ENCODE results near the gene RERE. TPM values are rescaled to one million over a fixed set of nuclear protein-coding genes. Genes with fewer than 3 reads are reported as not detected.

Gene RERE
- total RNA-seq, 1 donor from 2014 or later = 76.8 TPM

DNA sequence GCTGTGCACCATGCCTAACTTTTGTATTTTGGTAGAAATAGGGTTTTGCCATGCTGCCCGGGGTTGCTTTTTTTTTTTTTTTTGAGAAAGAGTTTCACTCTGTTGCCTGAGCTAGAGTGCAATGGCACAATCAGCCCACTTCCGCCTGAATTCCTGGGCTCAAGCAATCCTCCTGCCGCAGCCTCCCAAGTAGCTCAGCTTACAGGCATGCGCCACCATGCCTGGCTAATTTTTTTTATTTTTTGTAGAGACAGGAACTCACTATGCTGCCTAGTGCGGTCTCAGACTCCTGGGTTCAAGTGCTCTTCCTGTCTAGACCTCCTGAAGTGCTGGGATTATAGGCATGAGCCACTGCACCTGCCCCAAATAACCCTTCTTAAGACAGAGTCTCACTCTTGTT lies 346.0 kb downstream of the RERE start:
- no peak overlapping the region for H3K27ac Mint-ChIP-seq (ENCODE audit: unreplicated experiment)
- TF ChIP-seq, protein P1, sequence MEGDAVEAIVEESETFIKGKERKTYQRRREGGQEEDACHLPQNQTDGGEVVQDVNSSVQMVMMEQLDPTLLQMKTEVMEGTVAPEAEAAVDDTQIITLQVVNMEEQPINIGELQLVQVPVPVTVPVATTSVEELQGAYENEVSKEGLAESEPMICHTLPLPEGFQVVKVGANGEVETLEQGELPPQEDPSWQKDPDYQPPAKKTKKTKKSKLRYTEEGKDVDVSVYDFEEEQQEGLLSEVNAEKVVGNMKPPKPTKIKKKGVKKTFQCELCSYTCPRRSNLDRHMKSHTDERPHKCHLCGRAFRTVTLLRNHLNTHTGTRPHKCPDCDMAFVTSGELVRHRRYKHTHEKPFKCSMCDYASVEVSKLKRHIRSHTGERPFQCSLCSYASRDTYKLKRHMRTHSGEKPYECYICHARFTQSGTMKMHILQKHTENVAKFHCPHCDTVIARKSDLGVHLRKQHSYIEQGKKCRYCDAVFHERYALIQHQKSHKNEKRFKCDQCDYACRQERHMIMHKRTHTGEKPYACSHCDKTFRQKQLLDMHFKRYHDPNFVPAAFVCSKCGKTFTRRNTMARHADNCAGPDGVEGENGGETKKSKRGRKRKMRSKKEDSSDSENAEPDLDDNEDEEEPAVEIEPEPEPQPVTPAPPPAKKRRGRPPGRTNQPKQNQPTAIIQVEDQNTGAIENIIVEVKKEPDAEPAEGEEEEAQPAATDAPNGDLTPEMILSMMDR (IDR thresholded peaks at IDR 0.05) = no peak
- H3K9me3 Mint-ChIP-seq (ENCODE audit: unreplicated experiment) = no peaks in the 10 kb centered on the region
- DNase-seq (ENCODE audit: extremely low spot score, unreplicated experiment) = no peak
- no peak overlapping the region for H3K4me3 Mint-ChIP-seq (ENCODE audit: unreplicated experiment)
- H3K27me3 Mint-ChIP-seq (ENCODE audit: unreplicated experiment) = no peaks in the 10 kb centered on the region
- no peaks in the 10 kb centered on the region for H3K36me3 Mint-ChIP-seq (ENCODE audit: unreplicated experiment)
- peaks cover 9% of the 10 kb centered on the region for H3K4me1 Mint-ChIP-seq (ENCODE audit: unreplicated experiment)

DNA sequence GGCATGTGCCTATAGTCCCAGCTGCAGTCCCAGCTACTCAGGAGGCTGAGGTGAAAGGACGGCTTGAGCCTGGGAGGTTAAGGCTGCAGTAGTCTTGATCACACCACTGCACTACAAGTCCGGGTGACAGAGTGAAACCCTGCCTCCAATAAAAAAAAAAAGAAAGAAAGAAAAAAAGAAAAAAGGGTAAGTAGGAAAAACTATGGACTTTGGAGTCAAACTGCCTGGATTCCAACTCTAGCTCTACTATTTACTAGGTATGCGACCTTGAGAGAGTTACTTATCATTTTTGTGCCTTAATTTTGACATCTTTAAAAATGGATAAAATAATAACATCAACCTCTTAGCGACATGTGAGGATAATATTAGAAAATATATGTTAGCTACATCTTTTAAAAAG lies 348.7 kb downstream of the RERE start:
- Mint-ChIP-seq H3K4me1 (ENCODE audit: unreplicated experiment) (peaks cover 36% of the 10 kb centered on the region), H3K27ac (ENCODE audit: unreplicated experiment) (no peak overlapping the region)

DNA sequence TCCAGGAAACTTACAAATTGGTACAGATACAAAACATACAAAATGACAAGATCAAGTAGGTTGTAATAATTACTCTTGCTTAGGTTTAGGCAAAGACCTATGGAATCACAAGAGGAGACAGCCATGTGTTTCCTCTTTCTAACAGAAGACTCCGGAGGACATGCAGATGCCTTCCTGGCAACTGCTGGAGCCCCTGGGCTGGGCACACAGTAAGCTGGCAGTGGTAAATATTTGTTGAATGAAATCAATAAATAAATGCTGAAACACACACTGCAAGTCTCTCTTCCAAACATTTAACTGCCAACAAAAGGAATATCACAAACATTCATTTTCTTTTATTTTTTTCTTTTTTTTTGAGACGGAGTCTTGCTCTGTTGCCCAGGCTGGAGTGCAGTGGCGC lies 350.1 kb downstream of the RERE start:
- H3K9me3 Mint-ChIP-seq (ENCODE audit: unreplicated experiment) = no peaks in the 10 kb centered on the region

More for the DNA sequence above, 348.7 kb downstream of the RERE start:
- TF ChIP-seq, protein P1 (IDR thresholded peaks at IDR 0.05) = no peak
- H3K27me3 Mint-ChIP-seq (ENCODE audit: unreplicated experiment) = no peaks in the 10 kb centered on the region
- DNase-seq (ENCODE audit: extremely low spot score, unreplicated experiment) = no peak
- no peaks in the 10 kb centered on the region for H3K9me3 Mint-ChIP-seq (ENCODE audit: unreplicated experiment)
- no peaks in the 10 kb centered on the region for H3K36me3 Mint-ChIP-seq (ENCODE audit: unreplicated experiment)
- no peak overlapping the region for H3K4me3 Mint-ChIP-seq (ENCODE audit: unreplicated experiment)

DNA sequence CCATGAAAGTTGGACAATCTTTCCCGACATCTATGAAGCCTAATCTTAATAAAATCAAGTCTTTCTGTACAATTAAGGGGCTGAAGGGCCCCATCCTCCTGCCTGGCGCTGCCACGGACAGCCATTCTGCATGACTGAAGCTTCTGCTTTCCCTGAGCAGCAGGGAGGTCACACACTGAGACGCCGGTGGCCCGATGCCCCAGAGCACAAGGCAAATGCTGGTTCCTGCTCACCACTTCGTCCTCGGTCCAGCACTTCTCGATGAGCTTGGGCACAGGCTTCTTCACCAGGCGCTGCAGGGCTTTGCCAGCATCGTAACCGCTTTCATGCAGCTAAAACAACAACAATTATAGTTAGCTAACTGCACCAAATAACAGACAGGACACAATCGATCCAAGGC lies 351.7 kb downstream of the RERE start:
- Mint-ChIP-seq H3K27me3 (ENCODE audit: unreplicated experiment) (no peaks in the 10 kb centered on the region), H3K27ac (ENCODE audit: unreplicated experiment) (peak overlapping the region; percentile 62), H3K36me3 (ENCODE audit: unreplicated experiment) (no peaks in the 10 kb centered on the region), H3K4me3 (ENCODE audit: unreplicated experiment) (no peak overlapping the region), H3K9me3 (ENCODE audit: unreplicated experiment) (no peaks in the 10 kb centered on the region), H3K4me1 (ENCODE audit: unreplicated experiment) (peaks cover 58% of the 10 kb centered on the region)
- no peak for DNase-seq (ENCODE audit: extremely low spot score, unreplicated experiment)
- TF ChIP-seq, protein P1 (IDR thresholded peaks at IDR 0.05) = no peak

More for the DNA sequence above, 350.1 kb downstream of the RERE start:
- Mint-ChIP-seq H3K27me3 (ENCODE audit: unreplicated experiment) (no peaks in the 10 kb centered on the region), H3K4me1 (ENCODE audit: unreplicated experiment) (peaks cover 48% of the 10 kb centered on the region), H3K27ac (ENCODE audit: unreplicated experiment) (no peak overlapping the region), H3K36me3 (ENCODE audit: unreplicated experiment) (no peaks in the 10 kb centered on the region), H3K4me3 (ENCODE audit: unreplicated experiment) (no peak overlapping the region)
- TF ChIP-seq, protein P1 (IDR thresholded peaks at IDR 0.05) = no peak
- no peak for DNase-seq (ENCODE audit: extremely low spot score, unreplicated experiment)

DNA sequence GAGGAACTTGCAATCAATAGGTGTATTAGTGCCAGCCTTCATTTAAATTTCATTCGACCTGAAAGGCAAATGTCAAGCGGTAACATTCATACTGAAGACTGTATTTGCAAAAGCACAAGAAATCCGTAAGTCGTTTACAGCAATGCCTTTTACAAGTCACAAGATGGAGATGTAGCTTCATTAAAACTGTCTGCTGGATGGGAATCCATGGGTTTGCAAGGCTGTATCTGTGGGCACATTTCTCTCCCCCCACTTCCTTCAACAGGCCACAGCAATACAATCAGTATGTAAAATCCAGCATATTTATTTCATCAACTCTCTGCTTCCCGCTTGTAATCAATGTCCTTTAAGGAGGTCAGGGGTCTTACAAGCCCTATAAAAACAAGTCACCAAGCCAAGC lies 352.4 kb downstream of the RERE start:
- Mint-ChIP-seq H3K27ac (ENCODE audit: unreplicated experiment) (peak overlapping the region; percentile 98), H3K4me3 (ENCODE audit: unreplicated experiment) (no peak overlapping the region), H3K9me3 (ENCODE audit: unreplicated experiment) (no peaks in the 10 kb centered on the region), H3K4me1 (ENCODE audit: unreplicated experiment) (peaks cover 63% of the 10 kb centered on the region), H3K36me3 (ENCODE audit: unreplicated experiment) (no peaks in the 10 kb centered on the region), H3K27me3 (ENCODE audit: unreplicated experiment) (no peaks in the 10 kb centered on the region)
- TF ChIP-seq, protein P1 (IDR thresholded peaks at IDR 0.05) = peak; percentile 18
- no peak for DNase-seq (ENCODE audit: extremely low spot score, unreplicated experiment)
